Stimulated activated CD4-positive, alpha-beta T cell treated with anti-CD3 and anti-CD28 coated beads, Interleukin-2, amount 100 ng/mL, for 24 hours (primary cell): ENCODE measurements around the gene ANKS1A.
"Not testable (repeated sequence)": the region's sequence is repeated elsewhere in the genome, so short reads cannot be mapped to it uniquely, and the experiment has no call there.

Source experiments
- DNase-seq, 2 donors: peaks; one replicate each; pipeline ENCODE4 v3.0.0-alpha.2; 2020

The ANKS1A gene, protein sequence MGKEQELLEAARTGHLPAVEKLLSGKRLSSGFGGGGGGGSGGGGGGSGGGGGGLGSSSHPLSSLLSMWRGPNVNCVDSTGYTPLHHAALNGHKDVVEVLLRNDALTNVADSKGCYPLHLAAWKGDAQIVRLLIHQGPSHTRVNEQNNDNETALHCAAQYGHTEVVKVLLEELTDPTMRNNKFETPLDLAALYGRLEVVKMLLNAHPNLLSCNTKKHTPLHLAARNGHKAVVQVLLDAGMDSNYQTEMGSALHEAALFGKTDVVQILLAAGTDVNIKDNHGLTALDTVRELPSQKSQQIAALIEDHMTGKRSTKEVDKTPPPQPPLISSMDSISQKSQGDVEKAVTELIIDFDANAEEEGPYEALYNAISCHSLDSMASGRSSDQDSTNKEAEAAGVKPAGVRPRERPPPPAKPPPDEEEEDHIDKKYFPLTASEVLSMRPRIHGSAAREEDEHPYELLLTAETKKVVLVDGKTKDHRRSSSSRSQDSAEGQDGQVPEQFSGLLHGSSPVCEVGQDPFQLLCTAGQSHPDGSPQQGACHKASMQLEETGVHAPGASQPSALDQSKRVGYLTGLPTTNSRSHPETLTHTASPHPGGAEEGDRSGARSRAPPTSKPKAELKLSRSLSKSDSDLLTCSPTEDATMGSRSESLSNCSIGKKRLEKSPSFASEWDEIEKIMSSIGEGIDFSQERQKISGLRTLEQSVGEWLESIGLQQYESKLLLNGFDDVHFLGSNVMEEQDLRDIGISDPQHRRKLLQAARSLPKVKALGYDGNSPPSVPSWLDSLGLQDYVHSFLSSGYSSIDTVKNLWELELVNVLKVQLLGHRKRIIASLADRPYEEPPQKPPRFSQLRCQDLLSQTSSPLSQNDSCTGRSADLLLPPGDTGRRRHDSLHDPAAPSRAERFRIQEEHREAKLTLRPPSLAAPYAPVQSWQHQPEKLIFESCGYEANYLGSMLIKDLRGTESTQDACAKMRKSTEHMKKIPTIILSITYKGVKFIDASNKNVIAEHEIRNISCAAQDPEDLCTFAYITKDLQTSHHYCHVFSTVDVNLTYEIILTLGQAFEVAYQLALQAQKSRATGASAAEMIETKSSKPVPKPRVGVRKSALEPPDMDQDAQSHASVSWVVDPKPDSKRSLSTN

DNA sequence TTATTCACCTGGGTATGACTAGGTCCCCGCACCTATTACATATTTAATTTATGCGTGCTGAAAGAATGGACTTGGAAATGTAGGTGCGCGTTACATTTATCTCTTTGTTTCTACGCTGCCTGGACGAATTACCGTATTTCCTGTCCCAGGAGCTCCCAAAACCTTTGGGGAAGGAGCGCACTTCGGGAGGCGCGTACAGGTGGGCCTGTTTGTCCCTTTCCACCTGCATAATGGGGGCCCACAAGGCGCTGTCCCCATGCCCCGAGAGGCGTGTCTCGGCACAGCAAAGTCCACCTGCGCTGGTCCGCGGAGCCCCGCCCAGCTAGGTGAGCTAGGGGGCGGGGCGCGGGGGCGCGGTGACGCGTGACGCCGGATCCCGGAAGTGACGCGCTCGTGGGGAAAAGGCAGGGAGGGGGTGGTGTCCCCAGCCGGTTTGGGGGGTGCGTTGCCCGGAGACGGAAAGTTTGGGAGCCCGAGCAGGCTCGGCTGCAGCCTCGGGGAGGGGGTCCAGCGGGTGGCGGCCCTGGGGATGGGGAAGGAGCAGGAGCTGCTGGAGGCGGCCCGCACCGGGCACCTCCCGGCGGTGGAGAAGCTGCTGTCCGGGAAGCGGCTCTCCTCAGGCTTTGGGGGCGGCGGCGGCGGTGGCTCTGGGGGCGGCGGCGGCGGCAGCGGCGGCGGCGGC lies at the start of gene ANKS1A:
ANKS1A (plus strand) TSS at position 382 of the 682 bp plus-strand sequence; CDS start at position 530, 148 bp downstream.
- DNase-seq, result peak; percentile 93

DNA sequence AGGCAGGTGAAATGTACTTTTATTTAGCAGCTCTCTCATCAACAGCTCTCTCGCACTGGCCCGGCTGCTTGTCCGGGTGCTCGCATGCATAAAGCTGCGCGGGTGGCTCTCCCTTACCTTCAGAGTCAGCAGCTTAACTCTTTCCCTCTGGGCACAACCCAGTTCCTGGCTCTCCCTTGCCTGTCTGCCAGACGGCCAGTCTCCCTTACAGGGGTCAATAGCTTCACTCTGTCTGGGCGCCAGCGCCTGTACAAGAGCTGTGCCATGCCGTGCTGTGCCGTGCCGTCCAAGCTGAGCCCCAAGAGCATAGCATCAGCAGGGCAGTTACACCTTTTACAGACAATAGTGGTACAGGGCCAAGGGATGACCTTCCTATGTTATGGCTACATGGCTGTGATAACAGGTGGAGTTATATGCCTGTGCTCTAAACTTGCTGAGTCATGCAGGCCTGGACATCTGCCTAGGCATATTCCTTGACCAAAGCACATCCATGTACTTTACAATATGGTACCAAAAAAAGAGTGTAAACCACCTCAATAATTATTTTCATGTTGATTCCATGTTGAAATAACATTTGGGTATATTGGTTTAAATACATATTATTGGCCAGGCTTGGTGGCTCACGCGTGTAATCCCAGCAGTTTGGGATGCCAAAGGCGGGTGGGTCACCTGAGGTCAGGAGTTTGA lies 49.2 kb upstream of the ANKS1A start:
- no peak for DNase-seq

DNA sequence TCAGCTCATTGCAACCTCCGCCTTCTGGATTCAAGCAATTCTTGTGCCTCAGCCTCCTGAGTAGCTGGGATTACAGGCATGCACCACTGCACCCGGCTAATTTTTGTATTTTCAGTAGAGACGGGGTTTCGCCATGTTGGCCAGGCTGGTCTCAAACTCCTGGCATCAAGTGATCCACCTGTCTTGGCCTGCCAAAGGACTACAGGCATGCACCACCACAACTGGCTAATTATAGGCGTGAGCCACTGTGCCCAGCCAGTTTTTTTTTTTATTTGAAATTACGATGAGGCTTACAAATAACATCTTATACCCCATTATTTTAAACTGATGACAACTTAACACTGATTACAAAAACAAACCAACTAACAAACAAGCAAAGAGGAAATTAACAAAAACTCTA lies 40.0 kb upstream of the ANKS1A start:
- DNase-seq, result not testable (repeated sequence)

DNA sequence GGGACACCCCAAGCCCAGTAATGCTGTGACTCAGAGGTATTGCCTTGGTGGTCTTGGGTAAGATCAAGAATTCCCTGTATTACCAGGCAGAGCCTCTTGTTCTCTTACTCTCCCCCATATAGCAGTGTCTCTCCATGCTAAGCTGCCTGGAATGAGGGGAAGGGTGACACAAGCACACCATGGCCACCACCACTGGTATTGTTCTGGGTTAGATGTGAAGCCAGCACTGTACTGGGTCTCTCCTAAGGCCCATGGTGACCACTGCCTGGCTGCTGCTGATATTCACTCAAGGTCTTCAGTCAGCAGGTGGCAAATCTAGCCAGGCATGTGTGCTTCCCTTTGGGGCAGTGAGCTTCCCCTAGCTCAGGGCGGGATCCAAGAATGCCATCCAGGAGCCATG lies 37.7 kb upstream of the ANKS1A start:
- DNase-seq, result no peak

DNA sequence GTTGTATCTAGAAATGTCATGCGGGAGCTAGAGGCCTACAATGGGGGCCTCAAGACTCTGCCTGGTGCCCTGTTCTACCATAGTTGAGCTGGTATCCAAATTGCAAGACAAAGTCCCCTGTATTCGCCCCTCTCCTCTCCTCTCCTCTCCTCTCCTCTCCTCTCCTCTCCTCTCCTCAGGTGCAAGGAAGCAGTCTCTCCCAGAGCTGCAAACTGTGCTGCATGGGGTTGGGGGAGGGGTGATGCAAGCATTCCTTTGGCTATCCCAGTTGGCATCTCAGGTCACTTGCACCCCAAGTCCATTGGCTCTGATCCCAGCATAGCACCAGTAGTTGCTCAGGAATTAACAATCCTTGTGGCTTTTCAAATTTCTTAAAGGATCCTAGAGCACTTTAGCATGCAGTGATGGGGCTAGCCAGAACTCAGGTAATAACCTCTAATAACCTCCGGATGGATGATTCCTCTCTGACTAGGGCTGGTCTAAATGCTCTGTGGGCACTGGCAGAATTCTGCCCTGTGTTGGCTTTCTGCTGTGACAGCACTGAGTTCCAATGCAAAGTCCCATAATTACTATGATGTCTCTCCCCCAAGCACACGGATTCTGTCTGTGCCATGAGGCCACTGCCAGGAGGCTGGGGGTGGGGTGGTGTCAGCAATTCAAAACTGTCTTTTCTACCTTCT lies 36.5 kb upstream of the ANKS1A start:
- DNase-seq, result no peak

DNA sequence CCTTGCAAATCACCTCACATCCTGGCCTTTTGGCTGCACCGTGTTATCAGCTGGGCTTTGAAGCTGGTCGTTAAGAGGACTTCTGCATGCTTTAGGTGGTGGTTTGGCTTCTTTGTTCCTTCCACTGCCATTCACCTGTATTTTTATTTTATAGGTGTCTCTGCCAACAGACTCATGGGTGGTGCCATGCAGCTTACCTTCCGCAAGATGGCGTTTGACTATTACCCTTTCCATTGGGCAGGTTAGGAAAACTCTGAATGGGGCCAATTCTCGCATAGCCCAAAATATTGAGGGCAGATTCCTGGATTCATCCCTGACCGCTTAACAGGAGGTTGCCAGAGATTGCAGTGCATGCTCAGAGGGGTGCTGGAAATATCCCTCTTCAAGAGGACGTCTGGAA lies 33.6 kb upstream of the ANKS1A start:
- no peak for DNase-seq

DNA sequence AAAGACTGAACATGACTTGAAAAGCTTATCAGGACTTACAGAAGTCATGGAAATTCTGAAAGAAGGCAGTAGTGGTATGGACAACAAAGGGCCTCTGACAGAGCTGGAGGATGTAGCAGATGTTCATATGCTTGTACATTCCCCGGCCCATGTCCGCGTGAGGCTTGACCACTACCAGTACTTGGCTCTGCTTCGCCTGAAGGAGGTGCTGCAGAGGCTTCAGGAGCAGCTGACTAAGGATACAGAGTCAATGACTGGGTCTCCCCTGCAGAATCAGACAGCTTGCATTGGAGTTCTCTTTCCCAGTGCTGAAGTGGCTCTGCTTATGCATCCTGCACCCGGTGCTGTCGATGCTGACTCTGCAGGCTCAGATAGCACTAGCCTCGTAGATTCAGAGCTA lies 30.4 kb upstream of the ANKS1A start:
- DNase-seq, result no peak

DNA sequence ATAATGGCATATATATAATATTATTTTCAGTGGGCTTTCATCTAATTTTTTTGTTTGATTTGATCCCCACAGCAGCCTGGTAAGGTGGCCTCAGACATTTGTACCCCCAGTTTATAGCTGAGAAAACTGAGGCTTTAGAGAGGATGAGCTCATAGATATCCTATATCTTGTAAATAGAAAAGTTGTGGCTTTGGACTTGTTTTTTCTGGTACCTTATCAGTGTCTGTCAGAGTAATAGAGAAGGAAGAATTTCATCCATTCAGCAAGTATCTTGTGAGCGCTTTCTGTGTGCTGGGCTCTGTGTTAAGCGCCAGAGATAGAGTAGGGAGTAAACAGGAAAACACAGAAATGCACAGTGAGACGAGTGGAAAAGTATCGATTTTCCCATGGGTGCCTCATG lies 29.1 kb upstream of the ANKS1A start:
- no peak for DNase-seq

DNA sequence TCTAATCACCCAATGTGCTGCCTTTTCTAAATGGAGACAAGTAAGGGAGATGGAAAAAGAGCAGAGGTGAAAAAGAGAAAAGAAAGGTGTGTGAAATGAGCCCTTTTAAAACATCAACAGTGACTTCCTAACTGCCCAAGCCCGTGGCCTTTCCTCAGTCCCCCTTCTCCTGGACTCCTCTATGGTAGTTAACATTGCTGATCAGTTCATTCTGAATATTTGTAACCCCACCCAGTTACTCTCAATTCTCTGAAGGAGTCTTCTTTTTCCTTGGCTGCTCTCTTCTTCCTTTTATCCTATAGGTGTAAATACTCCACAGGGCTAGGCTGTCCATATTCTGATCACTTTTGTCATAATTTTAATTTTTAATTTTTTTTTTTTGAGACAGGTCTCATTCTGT lies 28.3 kb upstream of the ANKS1A start:
- DNase-seq, result no peak

DNA sequence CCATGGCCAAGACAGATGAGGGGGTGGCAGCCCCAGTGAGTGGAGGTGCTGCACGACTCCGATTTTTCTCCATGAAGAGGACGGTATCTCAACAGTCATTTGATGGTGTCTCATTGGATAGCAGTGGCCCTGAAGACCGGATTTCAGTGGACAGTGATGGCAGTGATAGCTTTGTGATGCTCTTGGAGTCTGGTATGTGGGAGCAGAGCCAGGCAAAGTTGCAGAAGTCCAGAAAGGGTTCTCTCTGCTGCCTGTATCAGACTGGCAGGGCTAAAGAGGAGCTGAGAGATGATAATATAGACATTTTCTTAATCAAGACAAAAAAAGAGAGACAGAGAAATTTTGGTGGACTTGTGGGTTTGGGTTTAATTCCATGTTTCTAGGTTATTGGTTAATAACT lies 25.0 kb upstream of the ANKS1A start:
- no peak for DNase-seq

DNA sequence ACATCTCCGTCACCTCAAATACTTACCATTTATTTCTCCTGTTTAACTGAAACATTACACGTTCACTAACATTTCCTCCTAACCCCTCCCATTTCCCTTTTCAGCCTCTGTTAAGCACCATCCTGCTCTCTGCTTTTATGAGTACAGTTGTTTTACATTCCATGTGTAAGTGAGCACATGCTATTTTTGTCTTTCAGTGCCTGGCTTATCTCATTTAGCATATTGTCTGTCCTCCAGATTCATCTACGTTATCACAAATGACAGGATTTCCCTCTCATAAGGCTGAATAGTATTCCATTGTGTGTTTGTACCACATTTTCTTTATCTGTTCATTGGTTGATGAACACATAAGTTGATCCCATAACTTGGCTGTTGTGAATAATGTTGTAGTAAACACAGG lies 23.9 kb upstream of the ANKS1A start:
- no peak for DNase-seq

DNA sequence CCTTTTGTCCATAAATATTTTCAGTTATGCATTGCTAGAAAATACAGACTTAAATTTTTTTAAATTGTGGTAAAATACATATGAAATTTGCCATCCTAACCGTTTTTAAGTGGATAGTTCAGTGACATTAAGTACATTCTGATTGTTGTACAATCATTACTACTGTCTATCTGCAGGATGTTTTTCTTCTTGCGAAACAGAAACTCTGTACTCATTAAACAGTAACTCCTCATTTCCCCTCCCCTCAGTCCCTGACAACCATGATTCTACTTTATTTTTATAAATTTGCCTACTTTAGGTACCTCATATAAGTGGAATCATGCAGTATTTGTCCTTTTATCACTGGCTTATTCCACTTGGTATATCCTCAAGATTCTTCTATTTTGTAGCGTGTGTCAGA lies 22.5 kb upstream of the ANKS1A start:
- DNase-seq, result no peak

DNA sequence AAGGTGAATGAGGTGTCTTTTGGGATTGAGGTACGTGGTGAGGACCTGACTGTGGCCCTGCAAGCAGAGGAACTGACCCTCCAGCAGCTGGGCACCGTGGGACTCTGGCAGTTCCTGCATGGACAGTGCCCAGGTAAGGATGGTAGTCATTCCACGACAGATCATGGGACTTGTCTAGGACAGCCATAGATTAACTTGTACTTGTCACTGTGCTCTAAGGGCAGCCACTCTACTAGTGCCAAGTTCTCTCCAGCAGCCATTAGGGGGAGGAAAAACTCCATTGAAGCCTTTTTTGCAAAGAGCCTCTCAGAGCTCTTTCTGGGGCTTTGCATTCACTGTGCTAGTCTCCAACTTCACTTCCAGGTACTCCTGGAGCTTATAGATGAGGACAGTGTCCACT lies 21.6 kb upstream of the ANKS1A start:
- no peak for DNase-seq

DNA sequence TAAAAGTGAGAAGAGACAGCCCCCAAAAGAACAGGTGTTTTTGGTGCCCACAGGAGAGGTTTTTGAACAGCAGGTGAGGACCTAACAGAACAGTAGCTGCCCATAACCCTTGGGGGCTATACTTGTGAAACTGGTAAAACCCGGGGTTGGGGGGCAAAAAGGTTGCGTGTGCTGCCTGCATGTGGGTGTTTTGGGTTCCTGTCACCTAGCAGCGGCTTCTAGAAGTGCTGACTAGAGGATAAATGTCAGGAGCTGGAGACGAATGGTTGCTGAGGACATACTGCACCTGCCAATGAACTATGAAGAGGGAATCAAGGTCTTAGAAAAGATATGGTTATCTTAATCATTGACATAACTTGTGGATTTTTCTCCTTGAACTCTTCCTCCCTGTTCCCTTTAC lies 17.2 kb upstream of the ANKS1A start:
- DNase-seq, result no peak

DNA sequence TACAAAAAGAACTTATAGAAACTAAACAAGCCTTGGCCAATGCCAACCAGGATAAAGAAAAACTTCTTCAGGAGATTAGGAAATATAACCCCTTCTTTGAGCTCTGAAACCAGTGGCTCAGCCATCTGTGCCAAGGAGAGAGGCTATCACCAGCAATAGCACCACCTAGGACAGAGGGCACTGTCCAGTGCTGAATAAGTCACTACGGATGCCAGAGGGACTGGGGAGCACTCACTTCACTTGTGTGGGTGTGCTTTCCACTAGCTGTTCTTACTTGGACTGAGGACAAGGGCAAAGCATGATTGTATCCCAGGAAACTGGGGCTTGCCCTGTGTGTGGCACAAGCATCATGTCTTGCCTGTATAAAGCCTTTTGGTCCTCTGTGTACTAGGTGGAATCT lies 16.7 kb upstream of the ANKS1A start:
- no peak for DNase-seq

DNA sequence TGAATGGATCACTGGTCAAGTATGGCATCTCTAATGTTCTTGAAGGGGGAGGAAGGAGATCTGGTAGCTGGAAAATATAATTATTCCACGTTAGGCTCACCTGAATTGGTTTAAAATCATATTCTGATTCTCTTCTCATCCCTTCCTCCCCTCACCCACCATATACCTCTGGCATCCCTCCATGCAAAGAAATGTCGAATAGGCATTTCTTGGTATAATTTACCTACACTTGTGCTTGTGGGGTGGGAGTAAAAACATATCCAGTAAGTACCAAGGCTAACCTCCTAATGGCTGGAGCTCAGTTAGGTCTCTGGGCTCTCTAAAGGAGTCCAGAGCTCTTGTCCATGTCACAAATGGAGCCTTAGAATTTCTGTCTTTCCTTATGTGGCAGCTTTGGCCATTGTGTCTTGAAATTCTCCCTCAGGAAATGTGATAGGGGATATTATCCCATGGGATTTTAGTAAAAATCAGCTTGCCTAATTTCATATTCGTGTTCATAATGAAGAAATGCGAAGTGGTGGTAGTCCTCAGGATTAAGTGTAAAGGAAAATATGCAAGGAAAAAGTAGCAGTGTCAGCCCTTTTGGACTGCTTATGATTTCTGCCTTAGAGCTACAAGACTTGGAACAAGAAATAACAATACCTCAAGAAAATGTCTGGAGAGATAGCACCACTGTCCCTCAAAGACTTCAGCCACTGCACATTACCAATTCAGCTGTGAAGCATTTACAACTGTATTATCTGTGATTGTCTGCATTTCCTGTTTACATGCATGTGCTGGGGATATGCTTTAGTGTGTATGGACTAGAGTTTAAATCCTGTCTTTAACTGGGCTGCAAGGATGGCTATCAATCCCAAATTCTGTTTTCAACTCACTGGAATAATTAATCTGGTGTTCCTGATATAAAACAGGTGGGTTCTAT lies 13.5 kb upstream of the ANKS1A start:
- DNase-seq, result no peak

DNA sequence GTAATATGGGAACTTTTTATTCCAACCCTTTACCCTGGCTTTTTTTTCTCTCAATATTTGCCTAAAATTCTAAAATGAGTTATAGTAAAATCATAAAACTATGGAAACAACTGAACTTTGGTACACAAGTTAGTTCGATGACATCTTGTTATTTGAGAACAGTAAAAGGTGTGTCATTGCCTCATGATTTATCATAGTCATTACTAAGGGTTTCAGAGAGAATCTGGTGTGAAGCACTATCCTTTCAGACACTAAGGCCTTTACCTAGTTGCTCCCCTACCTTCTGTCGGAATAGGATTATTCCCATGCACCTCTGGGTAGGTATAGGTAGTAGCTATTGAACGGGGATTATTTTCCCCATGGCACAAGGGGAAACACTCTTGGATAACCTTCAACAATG lies 12.6 kb upstream of the ANKS1A start:
- no peak for DNase-seq

DNA sequence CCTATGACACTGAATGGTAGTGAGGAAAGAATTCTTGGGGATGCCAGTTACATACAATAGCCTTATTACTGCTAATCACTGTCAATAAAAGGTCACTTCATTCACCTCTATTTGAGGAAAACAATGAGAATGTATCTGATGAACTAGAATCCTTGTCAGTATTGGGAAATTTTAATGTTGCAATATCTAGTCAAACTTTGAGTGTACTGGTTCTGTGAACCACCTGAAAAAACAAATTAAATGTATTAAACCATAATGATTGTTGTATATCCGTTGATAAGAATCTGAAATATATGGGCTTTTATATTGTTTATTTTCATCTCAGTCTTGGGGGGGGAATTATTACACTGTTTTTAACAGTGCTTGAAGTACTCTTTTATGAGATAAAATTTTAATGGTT lies 11.8 kb upstream of the ANKS1A start:
- no peak for DNase-seq

DNA sequence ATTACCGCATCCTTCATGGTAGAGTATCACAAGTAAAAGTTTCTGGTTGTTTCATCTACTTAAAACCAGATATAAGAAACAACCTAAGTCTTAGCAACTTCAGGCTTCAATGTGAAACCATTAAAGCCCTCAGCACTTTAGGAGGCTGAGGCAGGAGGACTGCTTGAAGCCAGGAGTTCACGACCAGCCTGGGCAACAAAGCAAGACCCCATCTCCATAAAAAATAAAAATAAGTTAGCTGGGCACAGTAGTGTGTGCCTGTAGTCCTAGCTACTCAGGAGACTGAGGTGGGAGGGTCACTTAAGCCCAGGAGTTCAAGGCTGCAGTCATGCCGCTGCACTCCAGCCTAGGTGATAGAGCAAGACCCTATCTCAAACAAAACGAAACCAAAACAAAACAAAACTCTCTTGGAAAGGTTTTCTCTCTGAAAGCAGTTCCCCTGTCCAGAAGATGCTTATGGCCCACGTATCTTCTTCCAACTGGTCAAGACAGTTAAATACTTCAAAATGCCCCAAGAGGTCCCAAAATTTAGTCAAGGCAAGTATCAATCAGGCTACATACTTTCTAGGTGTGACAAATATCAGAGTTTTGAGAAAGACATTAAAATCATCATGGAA lies 11.1 kb upstream of the ANKS1A start:
- DNase-seq, result no peak

DNA sequence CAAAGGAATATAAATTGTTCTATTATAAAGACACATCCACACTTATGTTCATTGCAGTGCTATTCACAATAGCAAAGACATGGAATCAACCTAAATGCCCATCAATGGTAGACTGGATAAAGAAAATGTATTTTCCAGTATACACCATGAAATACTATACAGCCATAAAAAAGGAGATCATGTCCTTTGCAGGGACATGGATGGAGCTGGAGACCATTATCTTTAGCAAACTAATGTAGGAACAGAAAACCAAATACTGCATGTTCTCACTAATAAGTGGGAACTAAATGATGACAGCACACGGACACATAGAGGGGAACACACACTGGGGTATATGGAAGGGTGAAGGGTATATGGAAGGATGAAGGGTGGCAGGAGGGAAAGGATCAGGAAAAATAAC lies 5.0 kb upstream of the ANKS1A start:
- not testable (repeated sequence) for DNase-seq
